ENCODE data around the gene ZFR. TPM values are rescaled to one million over a fixed set of nuclear protein-coding genes. Genes with fewer than 3 reads are reported as not detected.
A peak's percentile ranks its signal among the peaks of the same experiment; 100 is the strongest.

ZFR gene
- total and polyA plus RNA-seq, 11 donors, result 18.2 to 79.9 (median 57.8) TPM

DNA sequence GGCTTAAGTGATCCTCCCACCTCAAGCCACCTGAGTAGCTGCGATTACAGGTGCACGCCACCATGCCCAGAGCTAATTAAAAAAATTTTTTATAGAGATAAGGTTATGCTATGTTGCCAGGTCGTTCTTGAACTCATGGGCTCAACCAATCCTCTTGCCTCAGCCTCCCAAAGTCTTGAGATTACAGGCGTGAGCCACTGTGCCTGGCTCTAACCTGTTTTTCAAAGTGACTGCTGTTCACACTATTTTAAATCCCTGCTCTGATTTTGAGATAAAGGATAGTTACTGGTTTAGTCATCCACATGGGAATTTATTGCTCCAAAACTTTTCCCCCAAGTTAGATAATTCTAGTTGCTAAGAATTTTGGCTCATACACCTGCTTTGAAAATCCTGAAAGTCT lies 83.6 kb downstream of the ZFR start:
- intact Hi-C loops (cut with DNase I), result loop anchor here in 1 of 10 donors (10.0 kb wide), 1 partner anchor 64 kb away; no protein-coding TSS in a partner anchor
- no peak for DNase-seq
- ATAC-seq, result no peak
- H3K27ac ChIP-seq, result no peak overlapping the region
- H3K36me3 ChIP-seq, result peaks cover 0 to 96% (median 85%) of the 10 kb centered on the region in 9 donors
- WGBS, 4 donors, result 82 to 95% (median 90%) methylated on average over 4 of the region's 4 CpGs
- H3K4me1 ChIP-seq, result peaks cover 0 to 4% (median 0%) of the 10 kb centered on the region in 12 donors
- H3K4me3 ChIP-seq, result no peak overlapping the region
- no peaks in the 10 kb centered on the region for H3K9me3 ChIP-seq
- no peaks in the 10 kb centered on the region for H3K27me3 ChIP-seq
- TF ChIP-seq POLR2A (IDR thresholded peaks at IDR 0.05), result no peak
- TF ChIP-seq, protein P1, sequence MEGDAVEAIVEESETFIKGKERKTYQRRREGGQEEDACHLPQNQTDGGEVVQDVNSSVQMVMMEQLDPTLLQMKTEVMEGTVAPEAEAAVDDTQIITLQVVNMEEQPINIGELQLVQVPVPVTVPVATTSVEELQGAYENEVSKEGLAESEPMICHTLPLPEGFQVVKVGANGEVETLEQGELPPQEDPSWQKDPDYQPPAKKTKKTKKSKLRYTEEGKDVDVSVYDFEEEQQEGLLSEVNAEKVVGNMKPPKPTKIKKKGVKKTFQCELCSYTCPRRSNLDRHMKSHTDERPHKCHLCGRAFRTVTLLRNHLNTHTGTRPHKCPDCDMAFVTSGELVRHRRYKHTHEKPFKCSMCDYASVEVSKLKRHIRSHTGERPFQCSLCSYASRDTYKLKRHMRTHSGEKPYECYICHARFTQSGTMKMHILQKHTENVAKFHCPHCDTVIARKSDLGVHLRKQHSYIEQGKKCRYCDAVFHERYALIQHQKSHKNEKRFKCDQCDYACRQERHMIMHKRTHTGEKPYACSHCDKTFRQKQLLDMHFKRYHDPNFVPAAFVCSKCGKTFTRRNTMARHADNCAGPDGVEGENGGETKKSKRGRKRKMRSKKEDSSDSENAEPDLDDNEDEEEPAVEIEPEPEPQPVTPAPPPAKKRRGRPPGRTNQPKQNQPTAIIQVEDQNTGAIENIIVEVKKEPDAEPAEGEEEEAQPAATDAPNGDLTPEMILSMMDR (IDR thresholded peaks at IDR 0.05), result no peak

DNA sequence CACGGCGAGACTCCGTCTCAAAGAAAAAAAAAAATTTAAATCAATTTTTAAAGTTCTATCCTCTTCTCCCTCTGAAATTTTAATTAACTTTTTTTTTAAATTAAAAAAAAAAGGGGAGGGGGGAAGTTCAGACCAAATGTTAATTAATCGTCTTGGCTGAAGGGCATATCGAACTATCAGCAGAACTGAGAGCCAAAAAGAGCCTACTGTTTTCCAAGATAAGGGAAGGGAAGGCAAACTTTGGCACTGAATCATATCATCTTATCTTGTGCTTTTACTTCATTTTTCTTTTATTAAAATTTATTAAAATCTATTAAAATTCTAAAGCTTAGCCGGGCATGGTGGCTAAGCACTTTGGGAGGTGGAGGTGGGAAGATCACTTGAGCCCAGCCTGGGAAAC lies 85.9 kb downstream of the ZFR start:
- 85 to 93% (median 88%) methylated on average over 6 of the region's 6 CpGs for WGBS, 4 donors
- peaks cover 0 to 98% (median 84%) of the 10 kb centered on the region in 9 donors for H3K36me3 ChIP-seq
- no peak overlapping the region for H3K27ac ChIP-seq
- DNase-seq (no peak), ATAC-seq (no peak)
- TF ChIP-seq, protein P1 (IDR thresholded peaks at IDR 0.05), result no peak
- TF ChIP-seq POLR2A (IDR thresholded peaks at IDR 0.05), result no peak
- no peaks in the 10 kb centered on the region for H3K27me3 ChIP-seq
- intact Hi-C loops (cut with DNase I), result no loop called here
- H3K4me1 ChIP-seq, result peaks cover 0 to 5% (median 0%) of the 10 kb centered on the region in 12 donors
- no peak overlapping the region for H3K4me3 ChIP-seq
- no peaks in the 10 kb centered on the region for H3K9me3 ChIP-seq

DNA sequence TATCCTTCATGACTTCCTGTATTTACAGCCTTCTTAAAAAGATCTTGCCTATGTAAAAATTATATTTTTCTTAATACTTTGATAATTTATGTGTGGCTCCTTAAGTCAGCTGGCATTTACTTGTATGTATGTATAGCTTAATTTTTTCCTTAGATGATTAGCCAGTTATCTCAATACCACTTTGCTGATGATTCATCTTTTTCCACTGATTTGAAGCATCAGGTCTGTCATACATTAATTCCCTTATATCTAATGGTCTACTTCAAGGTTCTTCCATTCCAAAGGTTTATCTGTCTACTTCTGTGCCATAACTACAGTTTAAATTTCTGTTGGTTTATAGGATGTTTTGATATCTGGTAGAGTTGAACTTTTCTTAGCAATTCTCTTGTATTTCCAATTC lies 86.9 kb downstream of the ZFR start:
- H3K36me3 ChIP-seq, result peaks cover 0 to 94% (median 82%) of the 10 kb centered on the region in 9 donors
- no peak overlapping the region for H3K4me3 ChIP-seq
- H3K4me1 ChIP-seq, result peaks cover 0 to 5% (median 0%) of the 10 kb centered on the region in 12 donors
- ATAC-seq (no peak), DNase-seq (no peak)
- no peaks in the 10 kb centered on the region for H3K27me3 ChIP-seq
- H3K27ac ChIP-seq, result no peak overlapping the region
- no peak for TF ChIP-seq POLR2A (IDR thresholded peaks at IDR 0.05)
- TF ChIP-seq, protein P1 (IDR thresholded peaks at IDR 0.05), result no peak
- no peaks in the 10 kb centered on the region for H3K9me3 ChIP-seq
- intact Hi-C loops (cut with DNase I), result no loop called here

DNA sequence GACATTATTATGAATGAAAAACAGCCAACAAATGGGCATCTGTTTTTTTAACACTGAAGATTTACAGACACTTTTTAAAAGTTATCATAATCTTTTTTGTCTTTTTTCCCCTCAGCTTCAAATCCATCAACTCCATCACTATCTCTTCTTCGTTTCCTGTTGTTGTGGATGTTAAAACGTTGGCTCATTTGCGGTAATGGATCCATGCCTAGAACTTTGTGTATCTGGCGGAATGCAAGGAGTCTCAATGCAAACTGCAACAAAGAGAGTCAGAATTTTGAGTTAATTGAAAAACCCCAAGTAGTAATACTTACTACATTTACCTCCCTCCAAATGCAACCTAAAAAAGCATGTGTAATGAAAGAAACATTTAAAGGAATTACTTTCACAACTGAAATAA lies 88.9 kb downstream of the ZFR start:
- Histone ChIP-seq H3K4me1 (peaks cover 0 to 5% (median 0%) of the 10 kb centered on the region in 12 donors), H3K27ac (peak overlapping the region in 3 of 12 donors; percentile 1 to 66 (median 3)), H3K27me3 (no peaks in the 10 kb centered on the region), H3K9me3 (no peaks in the 10 kb centered on the region), H3K4me3 (no peak overlapping the region), H3K36me3 (peaks cover 0 to 75% (median 63%) of the 10 kb centered on the region in 9 donors)
- TF ChIP-seq POLR2A (IDR thresholded peaks at IDR 0.05), result no peak
- TF ChIP-seq, protein P1 (IDR thresholded peaks at IDR 0.05), result no peak
- DNase-seq (no peak), ATAC-seq (no peak)
- 47 to 59% (median 56%) methylated on average over 4 of the region's 4 CpGs for WGBS, 4 donors
- intact Hi-C loops (cut with DNase I), result no loop called here
